ENCODE data around the gene MMP20. TPM values are rescaled to one million over a fixed set of nuclear protein-coding genes. Genes with fewer than 3 reads are reported as not detected.

MMP20 gene
- total RNA-seq: not detected
- long read RNA-seq: 0 reads

- Histone ChIP-seq H3K36me3 (no peaks in the 10 kb centered on the region), H3K27ac (no peak within 1 kb of the TSS), H3K4me1 (peaks cover 0 to 5% (median 0%) of the 10 kb centered on the region in 4 donors), H3K9me3 (no peaks in the 10 kb centered on the region), H3K27me3 (no peaks in the 10 kb centered on the region), H3K4me3 (no peak within 1 kb of the TSS)
- 67% methylated on average over 5 of the region's 5 CpGs for WGBS (ENCODE audit: insufficient coverage, low coverage, low lambda C conversion rate, missing lambda C conversion rate)
- TF ChIP-seq CTCF (IDR thresholded peaks at IDR 0.05) (no peak), POLR2A (IDR thresholded peaks at IDR 0.05) (no peak)
- no peak for ATAC-seq
- intact Hi-C loops (cut with DNase I): no loop called here
- DNase-seq: no peak
Measured at GRCh38 chr11:102625177-102625576, at the start of gene MMP20. TSS of gene MMP20 (minus strand) at chr11:102625332. CDS start at chr11:102625319, 13 bp downstream.

- H3K27ac ChIP-seq: no peak overlapping the region
- no peaks in the 10 kb centered on the region for H3K27me3 ChIP-seq
- no peaks in the 10 kb centered on the region for H3K36me3 ChIP-seq
- H3K4me1 ChIP-seq: no peaks in the 10 kb centered on the region
- DNase-seq: no peak
- ATAC-seq: no peak
- intact Hi-C loops (cut with DNase I): loop anchor here in 1 of 2 donors (10.0 kb wide), 1 partner anchor 75 kb away; no protein-coding TSS in a partner anchor
- no peak overlapping the region for H3K4me3 ChIP-seq
- no peaks in the 10 kb centered on the region for H3K9me3 ChIP-seq
- WGBS (ENCODE audit: insufficient coverage, low coverage, low lambda C conversion rate, missing lambda C conversion rate): 52% methylated on average over 3 of the region's 3 CpGs
- TF ChIP-seq POLR2A (IDR thresholded peaks at IDR 0.05) (no peak), CTCF (IDR thresholded peaks at IDR 0.05) (no peak)
Measured at GRCh38 chr11:102669664-102670063, 44.5 kb upstream of the MMP20 start.

- ATAC-seq: peak; percentile 85 to 89 (median 87)
- Histone ChIP-seq H3K4me3 (no peak overlapping the region), H3K9me3 (no peaks in the 10 kb centered on the region), H3K27me3 (no peaks in the 10 kb centered on the region), H3K27ac (no peak overlapping the region), H3K4me1 (no peaks in the 10 kb centered on the region), H3K36me3 (no peaks in the 10 kb centered on the region)
- intact Hi-C loops (cut with DNase I): loop anchor here in 1 of 2 donors (10.0 kb wide), 1 partner anchor 72 kb away; no protein-coding TSS in a partner anchor
- 0% methylated on average over 4 of the region's 4 CpGs for WGBS (ENCODE audit: insufficient coverage, low coverage, low lambda C conversion rate, missing lambda C conversion rate)
- DNase-seq: no peak
- TF ChIP-seq POLR2A (IDR thresholded peaks at IDR 0.05) (no peak), CTCF (IDR thresholded peaks at IDR 0.05) (peak; percentile 79 to 92 (median 84))
Measured at GRCh38 chr11:102666331-102666957, 41.3 kb upstream of the MMP20 start.

GRCh38 chr11:102664001-102664752, 39.0 kb upstream of the MMP20 start:
- Histone ChIP-seq H3K4me3 (no peak overlapping the region), H3K27me3 (no peaks in the 10 kb centered on the region), H3K36me3 (no peaks in the 10 kb centered on the region), H3K4me1 (no peaks in the 10 kb centered on the region), H3K27ac (no peak overlapping the region), H3K9me3 (no peaks in the 10 kb centered on the region)
- intact Hi-C loops (cut with DNase I): loop anchor here in 1 of 2 donors (10.0 kb wide), 1 partner anchor 69 kb away; no protein-coding TSS in a partner anchor
- ATAC-seq (peak in 2 of 4 donors; percentile 27 to 52), DNase-seq (no peak)
- 70% methylated on average over 5 of the region's 13 CpGs for WGBS (ENCODE audit: insufficient coverage, low coverage, low lambda C conversion rate, missing lambda C conversion rate)
- no peak for TF ChIP-seq POLR2A (IDR thresholded peaks at IDR 0.05)
- peak in 3 of 4 donors; percentile 10 to 28 (median 19) for TF ChIP-seq CTCF (IDR thresholded peaks at IDR 0.05)
